Forelimb muscle (tissue), 1 donor: ENCODE measurements around the gene CLMN. TPM values are rescaled to one million over a fixed set of nuclear protein-coding genes. Genes with fewer than 3 reads are reported as not detected.

Source experiments
- DNase-seq: peaks from one replicate; pipeline ENCODE4 v3.0.0-alpha.2; 2013; ENCODE audit warnings: low read depth
- polyA plus RNA-seq: library from polyadenylated mRNA; unstranded; fragments of 120-200 nt; gene quantifications from one replicate; pipeline ENCODE4 v1.2.1, GENCODE V29; 2013; ENCODE audit not compliant: insufficient read length

Gene CLMN
- 2.5 TPM for polyA plus RNA-seq

GRCh38 chr14:95319312-95320077, at the start of gene CLMN:
TSS of gene CLMN (minus strand) at chr14:95319908. CDS start at chr14:95319792, 116 bp downstream.
- no peak for DNase-seq

- DNase-seq = no peak
Measured at GRCh38 chr14:95365401-95365800, 45.7 kb upstream of the CLMN start.

GRCh38 chr14:95364481-95365209, 44.9 kb upstream of the CLMN start:
- no peak for DNase-seq

- DNase-seq = no peak
Measured at GRCh38 chr14:95363468-95363954, 43.8 kb upstream of the CLMN start.

- DNase-seq = no peak
Measured at GRCh38 chr14:95362138-95362494, 42.4 kb upstream of the CLMN start.

- no peak for DNase-seq
Measured at GRCh38 chr14:95361373-95362137, 41.8 kb upstream of the CLMN start.

GRCh38 chr14:95360828-95361227, 41.1 kb upstream of the CLMN start:
- no peak for DNase-seq

GRCh38 chr14:95359994-95360826, 40.5 kb upstream of the CLMN start:
- DNase-seq = no peak

- no peak for DNase-seq
Measured at GRCh38 chr14:95356245-95356869, 36.6 kb upstream of the CLMN start.

- DNase-seq = no peak
Measured at GRCh38 chr14:95355422-95355821, 35.7 kb upstream of the CLMN start.

GRCh38 chr14:95354834-95355233, 35.1 kb upstream of the CLMN start:
- no peak for DNase-seq

GRCh38 chr14:95353664-95354063, 34.0 kb upstream of the CLMN start:
- no peak for DNase-seq

- no peak for DNase-seq
Measured at GRCh38 chr14:95353007-95353406, 33.3 kb upstream of the CLMN start.

- no peak for DNase-seq
Measured at GRCh38 chr14:95352481-95352880, 32.8 kb upstream of the CLMN start.

GRCh38 chr14:95349241-95349640, 29.5 kb upstream of the CLMN start:
- no peak for DNase-seq

- DNase-seq = no peak
Measured at GRCh38 chr14:95348395-95349080, 28.8 kb upstream of the CLMN start.

GRCh38 chr14:95346820-95347219, 27.1 kb upstream of the CLMN start:
- DNase-seq = no peak

- DNase-seq = no peak
Measured at GRCh38 chr14:95346266-95346665, 26.6 kb upstream of the CLMN start.

- DNase-seq = no peak
Measured at GRCh38 chr14:95345032-95345431, 25.3 kb upstream of the CLMN start.

- no peak for DNase-seq
Measured at GRCh38 chr14:95344536-95344935, 24.8 kb upstream of the CLMN start.
